Suprapubic skin (tissue), 3 donors: ENCODE data around the gene RYK.
A peak's percentile ranks its signal among the peaks of the same experiment; 100 is the strongest.

Experiments used
- POLR2A ChIP-seq, 2 donors: fragments of 450-650 bp; IDR thresholded peaks; one replicate each; pipeline ENCODE4 v1.6.1; 2017; ENCODE audit warnings: antibody characterized with exemption in 2 of 2, mild to moderate bottlenecking in 2 of 2, moderate library complexity in 2 of 2
- TF ChIP-seq, protein P1 (sequence below), 2 donors: fragments of 200-600 bp in 1 of 2; fragments of 450-650 bp in 1 of 2; sonication (generic) in 1 of 2; IDR thresholded peaks; one replicate each; pipeline ENCODE4 v1.5.1; 2016 to 2019; ENCODE audit warnings: antibody characterized with exemption in 2 of 2, mild to moderate bottlenecking in 1 of 2, moderate library complexity in 1 of 2

DNA sequence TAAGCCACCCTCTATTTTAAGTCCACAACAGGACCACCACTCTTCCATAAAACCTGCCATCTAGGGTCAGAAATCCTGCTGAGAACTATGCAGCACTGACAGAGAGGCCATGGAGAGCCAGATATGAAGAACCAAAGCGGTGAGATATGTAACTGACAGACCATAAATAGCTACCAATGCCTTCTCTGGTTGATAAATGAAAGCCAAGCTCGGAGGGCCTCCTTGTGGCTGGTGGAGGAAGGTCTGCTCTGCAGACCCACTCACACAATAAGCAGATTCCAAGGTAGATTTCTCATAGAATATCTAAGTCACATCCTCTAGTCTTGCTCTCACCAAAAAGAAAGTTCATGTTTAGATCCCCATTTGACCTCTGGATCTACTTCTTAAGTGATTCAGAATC, 38.9 kb downstream of the RYK start:
- TF ChIP-seq, protein P1, sequence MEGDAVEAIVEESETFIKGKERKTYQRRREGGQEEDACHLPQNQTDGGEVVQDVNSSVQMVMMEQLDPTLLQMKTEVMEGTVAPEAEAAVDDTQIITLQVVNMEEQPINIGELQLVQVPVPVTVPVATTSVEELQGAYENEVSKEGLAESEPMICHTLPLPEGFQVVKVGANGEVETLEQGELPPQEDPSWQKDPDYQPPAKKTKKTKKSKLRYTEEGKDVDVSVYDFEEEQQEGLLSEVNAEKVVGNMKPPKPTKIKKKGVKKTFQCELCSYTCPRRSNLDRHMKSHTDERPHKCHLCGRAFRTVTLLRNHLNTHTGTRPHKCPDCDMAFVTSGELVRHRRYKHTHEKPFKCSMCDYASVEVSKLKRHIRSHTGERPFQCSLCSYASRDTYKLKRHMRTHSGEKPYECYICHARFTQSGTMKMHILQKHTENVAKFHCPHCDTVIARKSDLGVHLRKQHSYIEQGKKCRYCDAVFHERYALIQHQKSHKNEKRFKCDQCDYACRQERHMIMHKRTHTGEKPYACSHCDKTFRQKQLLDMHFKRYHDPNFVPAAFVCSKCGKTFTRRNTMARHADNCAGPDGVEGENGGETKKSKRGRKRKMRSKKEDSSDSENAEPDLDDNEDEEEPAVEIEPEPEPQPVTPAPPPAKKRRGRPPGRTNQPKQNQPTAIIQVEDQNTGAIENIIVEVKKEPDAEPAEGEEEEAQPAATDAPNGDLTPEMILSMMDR (IDR thresholded peaks at IDR 0.05) = peak; percentile 25 to 48
- TF ChIP-seq POLR2A (IDR thresholded peaks at IDR 0.05) = no peak
